ENCODE data around the gene LEMD1.
A peak's percentile ranks its signal among the peaks of the same experiment; 100 is the strongest.
"Not testable (repeated sequence)": the region's sequence is repeated elsewhere in the genome, so short reads cannot be mapped to it uniquely, and the experiment has no call there.

The LEMD1 gene

DNA sequence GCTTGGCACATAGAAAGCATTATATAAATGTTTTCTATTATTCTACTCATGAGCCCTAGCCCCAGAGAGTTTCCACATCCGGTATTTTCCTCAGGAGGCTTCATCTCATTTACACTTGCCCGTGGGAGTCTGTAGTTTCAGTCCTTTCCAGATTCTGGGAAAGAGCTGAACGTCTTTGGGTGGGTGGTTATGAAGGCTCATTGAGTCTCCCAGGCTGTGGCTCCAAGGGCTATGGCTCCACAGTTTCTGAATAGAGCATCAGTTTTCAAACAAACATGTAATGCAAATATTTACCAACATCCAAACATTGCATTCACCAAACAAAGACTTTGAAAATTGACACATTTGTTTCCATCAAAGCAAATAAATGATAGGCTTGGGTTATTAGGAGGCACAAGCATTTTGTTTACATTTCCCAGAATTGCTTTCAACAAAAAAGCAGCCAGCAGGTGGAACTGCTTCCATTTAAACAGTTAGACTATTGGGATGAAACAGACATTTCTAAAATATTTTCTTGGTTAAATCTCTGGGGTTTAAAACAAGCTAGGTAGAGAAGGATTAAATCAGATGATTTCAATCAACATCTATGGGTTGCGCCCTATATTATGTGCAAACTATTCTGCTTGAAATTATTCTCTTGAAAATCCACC is 1.3 kb upstream of the LEMD1 start:
- Histone ChIP-seq H3K36me3 (ENCODE audit: control insufficient read depth, insufficient read depth, low read length, severe bottlenecking) (no peaks in the 10 kb centered on the region), H3K4me3 (ENCODE audit: low read length) (no peak overlapping the region), H3K27me3 (replicated peaks; ENCODE audit: control insufficient read depth, insufficient read depth, low read length) (peaks cover 72% of the 10 kb centered on the region), H3K9me3 (ENCODE audit: control insufficient read depth, low read length) (no peaks in the 10 kb centered on the region), H3K9ac (ENCODE audit: low read length) (no peak overlapping the region), H3K4me1 (ENCODE audit: control insufficient read depth, insufficient read depth, low read length) (no peaks in the 10 kb centered on the region)
- no peak for DNase-seq (ENCODE audit: low read depth)

DNA sequence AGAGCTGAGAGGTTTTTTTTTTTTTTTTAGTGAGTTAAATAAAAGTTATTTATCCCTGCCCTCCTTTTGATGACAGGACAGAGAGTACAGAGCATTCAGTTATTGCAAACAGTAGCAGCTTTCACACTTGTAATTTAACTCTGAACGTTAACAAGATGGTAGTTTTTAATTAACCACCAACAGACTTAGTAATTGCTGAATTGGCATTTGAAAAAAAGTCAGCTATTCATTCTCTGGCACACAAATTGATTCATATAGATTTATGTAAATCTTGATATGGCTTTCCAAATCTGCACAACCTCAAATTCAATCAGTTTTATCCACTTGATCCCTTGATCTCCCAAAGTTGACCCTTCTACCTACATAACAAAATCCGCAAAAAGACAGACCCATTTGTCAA is 918 bp downstream of the LEMD1 start:
- no peaks in the 10 kb centered on the region for H3K36me3 ChIP-seq (ENCODE audit: control insufficient read depth, insufficient read depth, low read length, severe bottlenecking)
- H3K9me3 ChIP-seq (ENCODE audit: control insufficient read depth, low read length) = no peaks in the 10 kb centered on the region
- H3K4me1 ChIP-seq (ENCODE audit: control insufficient read depth, insufficient read depth, low read length) = no peaks in the 10 kb centered on the region
- H3K27me3 ChIP-seq (replicated peaks; ENCODE audit: control insufficient read depth, insufficient read depth, low read length) = peaks cover 77% of the 10 kb centered on the region
- H3K4me3 ChIP-seq (ENCODE audit: low read length) = no peak overlapping the region
- no peak overlapping the region for H3K9ac ChIP-seq (ENCODE audit: low read length)
- no peak for DNase-seq (ENCODE audit: low read depth)

DNA sequence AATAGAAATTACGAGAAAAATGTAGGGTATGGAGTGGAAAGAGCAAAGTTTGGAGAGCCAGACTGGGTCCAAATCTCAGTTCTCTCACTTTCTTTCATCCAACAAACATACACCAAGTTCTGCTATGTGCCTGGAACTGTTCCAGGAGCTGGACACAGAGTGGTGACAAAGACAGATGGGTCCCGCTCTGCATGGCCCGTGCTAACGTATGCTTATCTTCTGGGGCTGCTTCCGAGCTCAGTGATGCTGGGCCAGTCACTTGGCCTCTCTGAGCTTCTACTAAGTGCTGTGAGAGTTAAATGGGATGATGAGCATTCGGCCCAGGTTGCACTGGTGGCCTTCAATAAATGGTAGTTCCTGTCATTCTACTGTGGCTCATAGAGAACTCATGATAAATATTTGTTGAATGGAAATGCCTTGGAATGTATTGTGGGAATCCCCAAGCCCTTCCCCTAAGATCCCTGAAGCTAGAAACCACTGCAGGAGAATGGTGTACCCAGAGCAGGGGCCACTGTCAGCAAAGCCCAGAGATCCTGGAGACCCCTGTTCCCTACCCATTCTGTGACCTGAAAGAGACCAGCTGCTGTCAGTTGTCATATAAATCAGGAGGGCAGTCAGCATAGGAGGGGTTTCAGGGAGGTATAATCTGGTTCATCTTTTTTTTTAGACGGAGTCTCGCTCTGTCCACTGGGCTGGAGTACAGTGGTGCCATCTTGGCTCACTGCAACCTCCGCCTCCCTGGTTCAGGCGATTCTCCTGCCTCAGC is 3.8 kb downstream of the LEMD1 start:
- H3K27me3 ChIP-seq (replicated peaks; ENCODE audit: control insufficient read depth, insufficient read depth, low read length) = peaks cover 66% of the 10 kb centered on the region
- DNase-seq (ENCODE audit: low read depth) = no peak
- no peaks in the 10 kb centered on the region for H3K9me3 ChIP-seq (ENCODE audit: control insufficient read depth, low read length)
- no peaks in the 10 kb centered on the region for H3K4me1 ChIP-seq (ENCODE audit: control insufficient read depth, insufficient read depth, low read length)
- H3K36me3 ChIP-seq (ENCODE audit: control insufficient read depth, insufficient read depth, low read length, severe bottlenecking) = no peaks in the 10 kb centered on the region
- no peak overlapping the region for H3K9ac ChIP-seq (ENCODE audit: low read length)
- H3K4me3 ChIP-seq (ENCODE audit: low read length) = no peak overlapping the region

DNA sequence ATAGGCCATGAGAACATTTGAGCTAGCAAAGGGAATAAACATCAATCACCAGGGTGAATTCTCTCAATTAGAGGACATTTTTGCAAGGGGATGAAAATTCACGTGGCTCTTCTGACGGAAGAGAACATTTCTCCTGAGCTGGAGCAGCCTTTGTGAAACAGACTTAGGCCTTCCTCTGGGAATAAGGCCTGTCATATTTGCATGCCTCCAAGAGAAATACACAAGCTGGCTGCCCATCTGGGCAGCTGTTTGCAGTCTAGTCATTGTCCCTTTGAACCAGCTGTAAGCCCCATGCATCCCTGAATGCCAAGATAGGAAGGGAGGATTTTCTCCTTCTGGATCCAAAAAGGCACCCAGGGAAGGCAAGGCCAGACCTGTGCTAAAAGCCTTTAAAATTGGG is 5.5 kb downstream of the LEMD1 start:
- no peak for DNase-seq (ENCODE audit: low read depth)
- no peak overlapping the region for H3K9ac ChIP-seq (ENCODE audit: low read length)

DNA sequence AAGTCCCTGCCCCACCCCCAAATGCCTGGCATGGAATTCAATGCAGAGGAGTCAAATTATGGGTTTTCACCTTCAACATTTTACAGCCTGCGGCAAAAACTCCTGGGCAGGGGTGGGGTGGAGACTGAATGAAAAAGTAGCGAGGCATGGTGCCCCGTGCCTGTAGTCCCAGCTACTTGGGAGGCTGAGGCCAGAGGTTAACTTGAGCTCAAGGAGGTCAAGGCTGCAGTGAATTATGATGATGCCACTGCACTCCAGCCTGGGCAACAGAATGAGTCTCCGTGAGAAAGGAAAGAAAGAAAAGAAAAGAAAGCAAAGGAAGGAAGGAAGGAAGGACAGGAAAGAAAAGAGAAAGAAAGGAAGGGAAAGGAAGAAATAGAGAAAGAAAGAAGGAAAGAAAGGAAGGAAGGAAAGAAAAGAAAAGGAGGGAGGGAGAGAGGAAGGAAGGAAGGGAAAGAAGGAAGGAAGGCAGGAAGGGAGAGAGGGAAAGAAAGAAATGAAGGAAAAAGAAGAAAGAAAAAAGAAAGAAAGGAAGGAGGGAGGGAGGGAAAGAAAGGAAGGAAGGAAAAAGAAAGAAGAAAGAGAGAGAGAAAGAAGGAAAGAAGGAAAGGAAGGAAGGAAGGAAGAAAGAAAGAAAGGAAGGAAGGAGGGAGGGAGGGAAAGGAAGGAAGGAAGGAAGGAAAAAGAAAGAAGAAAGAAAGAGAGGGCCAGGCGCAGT is 11.1 kb downstream of the LEMD1 start:
- Histone ChIP-seq H3K36me3 (ENCODE audit: control insufficient read depth, insufficient read depth, low read length, severe bottlenecking) (no peaks in the 10 kb centered on the region), H3K27me3 (replicated peaks; ENCODE audit: control insufficient read depth, insufficient read depth, low read length) (peaks cover 38% of the 10 kb centered on the region), H3K4me3 (ENCODE audit: low read length) (no peak overlapping the region), H3K9me3 (ENCODE audit: control insufficient read depth, low read length) (no peaks in the 10 kb centered on the region), H3K4me1 (ENCODE audit: control insufficient read depth, insufficient read depth, low read length) (no peaks in the 10 kb centered on the region), H3K9ac (ENCODE audit: low read length) (no peak overlapping the region)
- no peak for DNase-seq (ENCODE audit: low read depth)

More for the DNA sequence above, 5.5 kb downstream of the LEMD1 start:
- Histone ChIP-seq H3K36me3 (ENCODE audit: control insufficient read depth, insufficient read depth, low read length, severe bottlenecking) (no peaks in the 10 kb centered on the region), H3K9me3 (ENCODE audit: control insufficient read depth, low read length) (no peaks in the 10 kb centered on the region), H3K27me3 (replicated peaks; ENCODE audit: control insufficient read depth, insufficient read depth, low read length) (peaks cover 58% of the 10 kb centered on the region), H3K4me1 (ENCODE audit: control insufficient read depth, insufficient read depth, low read length) (no peaks in the 10 kb centered on the region), H3K4me3 (ENCODE audit: low read length) (no peak overlapping the region)

DNA sequence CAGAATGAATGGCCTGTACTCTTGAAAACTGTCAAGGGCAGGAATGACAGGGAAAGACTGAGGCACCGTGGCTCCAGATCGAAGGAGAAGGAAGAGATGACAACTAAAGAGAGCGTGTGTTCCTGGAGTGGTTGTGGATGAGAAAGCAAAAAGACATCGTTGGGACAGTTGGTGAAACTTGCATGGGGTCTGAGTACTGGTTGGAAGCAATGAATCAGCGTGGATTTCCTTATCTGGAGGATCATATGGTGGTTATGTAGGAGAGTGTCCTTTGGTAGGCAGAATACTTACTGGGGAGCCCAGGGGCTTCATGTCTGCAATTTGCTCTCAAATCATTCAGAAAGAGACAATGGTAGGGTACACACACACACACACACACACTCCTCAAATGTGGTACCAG is 13.9 kb downstream of the LEMD1 start:
- Histone ChIP-seq H3K4me1 (ENCODE audit: control insufficient read depth, insufficient read depth, low read length) (no peaks in the 10 kb centered on the region), H3K9me3 (ENCODE audit: control insufficient read depth, low read length) (no peaks in the 10 kb centered on the region), H3K27me3 (replicated peaks; ENCODE audit: control insufficient read depth, insufficient read depth, low read length) (peaks cover 21% of the 10 kb centered on the region), H3K36me3 (ENCODE audit: control insufficient read depth, insufficient read depth, low read length, severe bottlenecking) (no peaks in the 10 kb centered on the region), H3K4me3 (ENCODE audit: low read length) (no peak overlapping the region), H3K9ac (ENCODE audit: low read length) (no peak overlapping the region)
- no peak for DNase-seq (ENCODE audit: low read depth)

DNA sequence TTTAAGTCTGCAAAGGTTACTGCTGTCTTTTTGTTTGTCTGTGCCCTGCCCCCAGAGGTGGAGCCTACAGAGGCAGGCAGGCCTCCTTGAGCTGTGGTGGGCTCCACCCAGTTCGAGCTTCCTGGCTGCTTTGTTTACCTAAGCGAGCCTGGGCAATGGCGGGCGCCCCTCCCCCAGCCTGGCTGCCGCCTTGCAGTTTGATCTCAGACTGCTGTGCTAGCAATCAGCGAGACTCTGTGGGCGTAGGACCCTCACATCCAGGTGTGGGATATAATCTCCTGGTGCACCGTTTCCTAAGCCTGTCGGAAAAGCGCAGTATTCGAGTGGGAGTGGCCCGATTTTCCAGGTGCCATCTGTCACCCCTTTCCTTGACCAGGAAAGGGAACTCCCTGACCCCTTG is 15.6 kb downstream of the LEMD1 start:
- DNase-seq (ENCODE audit: low read depth); H3K9ac ChIP-seq (ENCODE audit: low read length); H3K9me3 ChIP-seq (ENCODE audit: control insufficient read depth, low read length); H3K4me3 ChIP-seq (ENCODE audit: low read length); H3K36me3 ChIP-seq (ENCODE audit: control insufficient read depth, insufficient read depth, low read length, severe bottlenecking); H3K4me1 ChIP-seq (ENCODE audit: control insufficient read depth, insufficient read depth, low read length): not testable (repeated sequence)
- H3K27me3 ChIP-seq (replicated peaks; ENCODE audit: control insufficient read depth, insufficient read depth, low read length) = peaks cover 12% of the 10 kb centered on the region

DNA sequence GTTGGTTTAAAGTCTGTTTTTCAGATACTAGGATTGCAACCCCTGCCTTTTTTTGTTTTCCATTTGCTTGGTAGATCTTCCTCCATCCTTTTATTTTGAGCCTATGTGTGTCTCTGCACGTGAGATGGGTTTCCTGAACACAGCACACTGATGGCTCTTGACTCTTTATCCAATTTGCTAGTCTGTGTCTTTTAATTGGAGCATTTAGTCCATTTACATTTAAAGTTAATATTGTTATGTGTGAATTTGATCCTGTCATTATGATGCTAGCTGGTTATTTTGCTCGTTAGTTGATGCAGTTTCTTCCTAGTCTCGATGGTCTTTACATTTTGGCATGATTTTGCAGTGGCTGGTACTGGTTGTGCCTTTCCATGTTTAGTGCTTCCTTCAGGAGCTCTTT is 17.4 kb downstream of the LEMD1 start:
- not testable (repeated sequence) for H3K4me3 ChIP-seq (ENCODE audit: low read length); H3K9ac ChIP-seq (ENCODE audit: low read length); DNase-seq (ENCODE audit: low read depth); H3K36me3 ChIP-seq (ENCODE audit: control insufficient read depth, insufficient read depth, low read length, severe bottlenecking); H3K4me1 ChIP-seq (ENCODE audit: control insufficient read depth, insufficient read depth, low read length); H3K9me3 ChIP-seq (ENCODE audit: control insufficient read depth, low read length)
- H3K27me3 ChIP-seq (replicated peaks; ENCODE audit: control insufficient read depth, insufficient read depth, low read length) = peaks cover 12% of the 10 kb centered on the region

DNA sequence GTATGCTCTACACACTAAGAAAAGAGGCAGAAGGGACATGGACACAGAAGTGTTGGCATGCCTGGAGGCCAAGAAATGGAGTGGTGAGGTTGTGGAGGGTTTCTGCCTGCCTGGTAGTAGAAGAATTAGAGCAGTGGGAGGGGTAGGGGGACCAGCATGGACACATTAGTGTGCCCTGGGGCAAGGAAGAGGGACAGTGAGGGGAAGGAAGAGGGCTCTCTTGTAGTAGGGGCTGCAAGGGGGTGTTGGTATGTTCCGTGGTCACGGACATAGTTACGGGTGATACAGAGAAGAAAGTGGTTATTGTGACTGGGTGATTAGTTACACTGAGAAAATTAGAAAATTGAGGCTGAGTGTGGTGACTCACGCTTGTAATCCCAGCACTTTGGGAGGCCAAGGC is 23.3 kb downstream of the LEMD1 start:
- no peak overlapping the region for H3K4me3 ChIP-seq (ENCODE audit: low read length)
- H3K9me3 ChIP-seq (ENCODE audit: control insufficient read depth, low read length) = peaks cover 9% of the 10 kb centered on the region
- H3K27me3 ChIP-seq (replicated peaks; ENCODE audit: control insufficient read depth, insufficient read depth, low read length) = peaks cover 21% of the 10 kb centered on the region
- H3K36me3 ChIP-seq (ENCODE audit: control insufficient read depth, insufficient read depth, low read length, severe bottlenecking) = no peaks in the 10 kb centered on the region
- no peak overlapping the region for H3K9ac ChIP-seq (ENCODE audit: low read length)
- no peaks in the 10 kb centered on the region for H3K4me1 ChIP-seq (ENCODE audit: control insufficient read depth, insufficient read depth, low read length)
- DNase-seq (ENCODE audit: low read depth) = no peak

DNA sequence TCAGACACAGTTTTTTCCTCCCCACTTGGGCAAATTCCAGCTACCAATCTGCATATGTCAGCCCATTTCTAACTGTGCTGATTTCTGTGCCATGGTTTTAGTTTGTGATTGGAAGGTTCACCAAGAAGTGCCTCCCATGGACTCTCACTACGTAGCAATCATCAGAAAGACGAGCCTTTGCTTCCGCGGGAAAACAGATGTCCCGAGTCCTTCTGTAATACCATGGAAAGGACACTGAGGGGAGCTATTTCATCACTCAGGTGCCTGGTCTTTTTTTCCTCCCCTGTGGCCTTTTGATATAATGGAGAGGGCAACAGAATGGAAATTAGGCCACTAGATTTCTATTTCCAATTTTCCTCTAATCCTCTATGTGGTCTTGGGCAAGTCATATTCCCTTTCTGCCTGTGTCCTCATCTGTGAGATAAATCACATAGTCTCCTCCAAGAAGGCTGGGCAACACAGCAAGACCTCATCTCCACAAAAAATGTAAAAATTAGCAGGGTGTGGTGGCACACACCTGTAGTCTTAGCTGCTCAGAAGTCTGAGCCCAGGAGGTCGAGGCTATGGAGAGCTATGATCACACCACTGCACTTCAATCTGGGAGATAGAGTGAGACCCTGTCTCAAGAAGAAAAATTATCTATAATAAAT is 24.8 kb downstream of the LEMD1 start:
- DNase-seq (ENCODE audit: low read depth) = peak; percentile 44
- no peak overlapping the region for H3K4me3 ChIP-seq (ENCODE audit: low read length)
- peaks cover 25% of the 10 kb centered on the region for H3K27me3 ChIP-seq (replicated peaks; ENCODE audit: control insufficient read depth, insufficient read depth, low read length)
- H3K36me3 ChIP-seq (ENCODE audit: control insufficient read depth, insufficient read depth, low read length, severe bottlenecking) = no peaks in the 10 kb centered on the region
- H3K9ac ChIP-seq (ENCODE audit: low read length) = no peak overlapping the region
- peaks cover 9% of the 10 kb centered on the region for H3K9me3 ChIP-seq (ENCODE audit: control insufficient read depth, low read length)
- no peaks in the 10 kb centered on the region for H3K4me1 ChIP-seq (ENCODE audit: control insufficient read depth, insufficient read depth, low read length)

DNA sequence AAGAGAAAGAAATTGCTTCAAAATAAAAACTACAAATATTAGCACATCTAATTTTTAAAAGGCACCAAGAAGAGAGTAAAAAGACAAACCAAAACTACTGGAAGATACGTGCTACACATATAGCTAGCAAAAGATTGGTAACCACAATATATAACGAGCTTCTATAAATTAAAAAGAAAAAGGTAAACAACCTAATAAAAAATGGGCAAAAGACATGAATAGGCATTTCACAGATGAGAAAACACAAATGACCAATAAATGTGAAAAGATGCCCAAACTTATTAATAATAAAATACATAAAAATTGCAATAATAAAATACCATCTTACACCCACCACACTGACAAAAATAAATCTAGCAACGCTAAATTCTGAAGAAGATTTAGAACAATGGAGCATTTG is 26.2 kb downstream of the LEMD1 start:
- DNase-seq (ENCODE audit: low read depth) = no peak
- Histone ChIP-seq H3K36me3 (ENCODE audit: control insufficient read depth, insufficient read depth, low read length, severe bottlenecking) (no peaks in the 10 kb centered on the region), H3K27me3 (replicated peaks; ENCODE audit: control insufficient read depth, insufficient read depth, low read length) (peaks cover 30% of the 10 kb centered on the region), H3K9me3 (ENCODE audit: control insufficient read depth, low read length) (peaks cover 9% of the 10 kb centered on the region), H3K9ac (ENCODE audit: low read length) (no peak overlapping the region), H3K4me1 (ENCODE audit: control insufficient read depth, insufficient read depth, low read length) (no peaks in the 10 kb centered on the region), H3K4me3 (ENCODE audit: low read length) (no peak overlapping the region)
